GM06990 (cell line): Measurements from ENCODE around the gene PSAP.
A peak's percentile ranks its signal among the peaks of the same experiment; 100 is the strongest.

Source experiments
- DNase-seq: peaks from one replicate; pipeline ENCODE4 v3.0.0-alpha.2; 2011; ENCODE audit not compliant: insufficient read length; ENCODE audit errors: extremely low read depth
- H3K27me3 ChIP-seq: replicated peaks from 2 replicates; pipeline ENCODE4 v1.6.0; 2011; ENCODE audit warnings: low read length; ENCODE audit not compliant: control insufficient read depth, insufficient read depth
- H3K36me3 ChIP-seq: 2 replicates; pipeline ENCODE4 v1.5.1; 2011; ENCODE audit warnings: low read length; ENCODE audit not compliant: control insufficient read depth, insufficient read depth
- H3K4me3 ChIP-seq: replicated peaks from 2 replicates; pipeline ENCODE4 v1.5.1; 2011; ENCODE audit warnings: low read depth, mild to moderate bottlenecking, control low read depth, low read length
- TF ChIP-seq, protein P1 (sequence below): IDR thresholded peaks from 2 replicates; pipeline ENCODE4 v1.5.1; 2011; ENCODE audit warnings: low read length, control low read depth, mild to moderate bottlenecking, inconsistent platforms; ENCODE audit not compliant: insufficient read depth, poor library complexity, severe bottlenecking

PSAP gene

DNA sequence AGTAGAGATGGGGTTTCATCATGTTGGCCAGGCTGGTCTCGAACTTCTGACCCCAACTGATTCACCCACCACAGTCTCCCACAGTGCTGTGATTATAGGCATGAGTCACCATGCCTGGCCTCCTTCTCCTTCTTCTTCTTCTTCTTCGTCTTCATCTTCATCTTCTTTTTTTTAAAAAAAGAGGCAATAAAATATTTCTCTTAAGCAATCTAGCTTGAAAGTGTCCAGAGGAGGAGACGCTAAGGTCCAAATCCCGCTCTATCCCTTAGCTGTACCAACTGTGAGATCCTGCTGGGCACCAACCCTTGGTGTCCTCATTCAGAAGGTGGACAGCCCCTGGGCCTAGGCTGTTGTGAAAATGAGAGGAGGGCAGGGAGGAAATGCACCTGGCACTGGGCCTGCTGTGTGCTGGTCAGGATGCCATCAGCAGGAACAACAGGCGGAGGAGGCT, 13.9 kb upstream of the PSAP start:
- Histone ChIP-seq H3K27me3 (no peaks in the 10 kb centered on the region), H3K4me3 (no peak overlapping the region), H3K36me3 (no peaks in the 10 kb centered on the region)
- TF ChIP-seq, protein P1, sequence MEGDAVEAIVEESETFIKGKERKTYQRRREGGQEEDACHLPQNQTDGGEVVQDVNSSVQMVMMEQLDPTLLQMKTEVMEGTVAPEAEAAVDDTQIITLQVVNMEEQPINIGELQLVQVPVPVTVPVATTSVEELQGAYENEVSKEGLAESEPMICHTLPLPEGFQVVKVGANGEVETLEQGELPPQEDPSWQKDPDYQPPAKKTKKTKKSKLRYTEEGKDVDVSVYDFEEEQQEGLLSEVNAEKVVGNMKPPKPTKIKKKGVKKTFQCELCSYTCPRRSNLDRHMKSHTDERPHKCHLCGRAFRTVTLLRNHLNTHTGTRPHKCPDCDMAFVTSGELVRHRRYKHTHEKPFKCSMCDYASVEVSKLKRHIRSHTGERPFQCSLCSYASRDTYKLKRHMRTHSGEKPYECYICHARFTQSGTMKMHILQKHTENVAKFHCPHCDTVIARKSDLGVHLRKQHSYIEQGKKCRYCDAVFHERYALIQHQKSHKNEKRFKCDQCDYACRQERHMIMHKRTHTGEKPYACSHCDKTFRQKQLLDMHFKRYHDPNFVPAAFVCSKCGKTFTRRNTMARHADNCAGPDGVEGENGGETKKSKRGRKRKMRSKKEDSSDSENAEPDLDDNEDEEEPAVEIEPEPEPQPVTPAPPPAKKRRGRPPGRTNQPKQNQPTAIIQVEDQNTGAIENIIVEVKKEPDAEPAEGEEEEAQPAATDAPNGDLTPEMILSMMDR: no peak
- DNase-seq: no peak

DNA sequence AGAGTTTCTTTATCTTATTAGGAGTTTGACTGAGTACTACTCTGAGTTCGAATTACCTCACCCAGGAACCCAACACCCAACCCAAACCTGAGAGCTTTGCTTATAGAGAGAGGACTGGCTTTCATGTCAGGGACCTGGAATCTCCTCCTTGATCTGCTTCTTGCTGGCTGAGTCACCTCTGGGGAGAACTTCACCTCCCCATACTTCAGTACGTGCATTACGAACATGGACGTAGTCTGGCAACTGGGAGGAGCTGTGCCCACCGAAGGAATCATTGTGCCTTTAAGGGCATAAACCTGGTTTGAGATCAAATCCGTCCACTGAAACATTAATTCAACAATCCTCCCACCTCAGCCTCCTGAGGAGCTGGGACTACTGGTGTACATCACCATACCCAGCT, 12.2 kb upstream of the PSAP start:
- no peak for DNase-seq
- TF ChIP-seq, protein P1: no peak
- no peaks in the 10 kb centered on the region for H3K36me3 ChIP-seq
- no peak overlapping the region for H3K4me3 ChIP-seq
- no peaks in the 10 kb centered on the region for H3K27me3 ChIP-seq

DNA sequence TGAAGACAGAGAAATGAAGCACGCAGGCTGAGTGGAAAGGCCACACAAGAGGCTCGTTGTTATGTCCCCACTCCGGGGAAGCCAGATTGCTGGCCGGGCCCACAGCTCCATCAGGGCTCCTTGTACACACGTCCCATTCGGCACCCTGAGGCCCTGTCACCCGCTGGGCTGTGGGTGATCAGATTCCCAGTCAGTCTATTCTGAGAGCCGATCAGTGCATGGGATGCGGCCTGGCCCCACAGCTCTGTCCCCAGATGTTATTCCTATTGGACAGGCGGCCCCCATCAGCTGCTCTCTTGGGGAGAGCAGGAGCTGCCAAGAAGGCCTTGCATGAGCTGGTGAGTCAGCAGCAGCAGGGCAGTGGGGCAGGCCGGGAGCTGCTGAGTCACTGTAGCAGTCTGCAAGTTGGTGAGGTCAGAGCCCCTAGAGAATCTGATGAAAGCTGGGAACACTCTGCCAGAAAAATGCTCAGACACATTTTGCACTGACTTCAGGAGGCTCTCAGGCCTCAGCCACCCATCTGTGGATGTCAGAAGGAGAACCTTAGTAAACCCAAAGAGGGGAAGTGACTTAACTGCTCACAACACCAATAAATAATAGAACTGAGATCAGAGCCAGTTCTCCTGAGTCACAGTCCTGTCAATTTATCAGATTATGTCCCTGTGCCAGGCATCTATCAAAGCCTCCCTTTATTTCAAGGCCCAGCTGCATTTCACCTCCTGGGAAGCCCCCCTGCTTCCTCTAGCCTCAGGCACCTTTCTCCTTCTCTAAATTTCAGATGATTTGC, 9.4 kb upstream of the PSAP start:
- H3K4me3 ChIP-seq: no peak overlapping the region
- H3K27me3 ChIP-seq: no peaks in the 10 kb centered on the region
- TF ChIP-seq, protein P1: no peak
- peak; percentile 75 for DNase-seq
- no peaks in the 10 kb centered on the region for H3K36me3 ChIP-seq

DNA sequence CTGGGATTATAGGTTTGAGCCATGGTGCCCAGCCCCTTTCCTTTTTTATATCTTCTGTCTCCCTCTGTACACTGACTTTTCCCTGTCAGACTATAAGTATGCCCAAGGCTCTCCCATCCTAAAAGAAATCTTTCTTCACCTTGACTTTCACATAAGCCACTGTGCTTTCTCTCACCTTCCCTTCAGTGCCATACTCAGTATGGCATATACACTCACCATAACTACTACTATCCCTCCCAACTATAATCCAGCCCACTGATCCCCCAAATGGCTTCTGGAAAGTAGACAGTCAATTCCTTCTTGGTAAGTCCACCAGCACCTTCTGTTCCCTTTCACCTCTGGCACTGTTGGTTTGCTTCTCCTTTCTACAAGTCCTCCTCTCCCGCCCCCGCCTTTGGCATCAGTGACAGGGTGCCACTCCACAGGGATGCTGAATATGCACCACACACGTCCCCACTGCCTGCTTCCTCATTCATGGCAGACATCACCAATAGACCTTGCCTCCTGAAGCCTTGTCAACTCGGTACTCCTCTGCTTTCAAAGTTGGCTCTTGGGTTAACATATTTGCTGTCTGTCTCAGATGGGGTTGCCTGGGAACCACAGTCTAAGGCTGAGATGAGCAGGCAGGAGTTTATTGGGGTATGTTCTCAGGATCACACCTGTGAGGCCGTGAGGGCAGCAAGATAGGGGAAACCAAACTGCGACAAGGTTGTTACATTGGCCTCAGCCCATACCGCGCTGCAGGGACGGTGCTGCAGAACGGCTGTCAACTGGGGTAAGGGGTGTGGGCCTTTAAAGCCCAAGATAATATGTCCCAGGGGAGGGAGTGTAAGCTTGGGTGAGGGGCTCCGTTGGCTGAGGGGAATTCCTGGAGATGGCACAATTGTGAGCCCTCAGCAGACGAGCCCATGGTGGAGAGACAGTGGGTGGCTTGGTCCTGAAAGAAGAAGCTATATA, 7.2 kb upstream of the PSAP start:
- DNase-seq: no peak
- Histone ChIP-seq H3K4me3 (no peak overlapping the region), H3K36me3 (no peaks in the 10 kb centered on the region), H3K27me3 (no peaks in the 10 kb centered on the region)
- TF ChIP-seq, protein P1: no peak

DNA sequence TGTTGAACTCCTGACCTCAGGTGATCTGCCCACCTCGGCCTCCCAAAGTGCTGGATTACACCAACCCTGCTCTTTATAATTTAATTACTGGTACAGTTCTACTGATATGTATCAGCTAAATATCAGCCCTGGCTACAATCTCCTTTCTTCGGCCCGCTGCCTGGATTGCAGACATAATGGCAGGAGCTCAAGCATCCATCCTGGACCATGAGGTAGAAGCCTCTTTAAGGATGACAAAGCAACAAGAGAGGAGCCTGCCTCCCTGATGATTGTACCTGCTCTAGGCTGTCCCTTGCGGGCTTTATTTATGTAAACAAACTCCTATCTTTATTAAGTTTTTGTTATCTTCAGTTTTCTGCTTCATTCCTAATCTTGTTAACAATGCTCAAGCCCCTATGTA, 5.6 kb upstream of the PSAP start:
- TF ChIP-seq, protein P1: no peak
- no peaks in the 10 kb centered on the region for H3K36me3 ChIP-seq

More for the DNA sequence above, 5.6 kb upstream of the PSAP start:
- Histone ChIP-seq H3K27me3 (no peaks in the 10 kb centered on the region), H3K4me3 (no peak overlapping the region)
- no peak for DNase-seq
